HG02840 (cell line): ENCODE measurements around the gene NSUN4.
"Not testable (repeated sequence)": the region's sequence is repeated elsewhere in the genome, so short reads cannot be mapped to it uniquely, and the experiment has no call there.

ENCODE experiments used
- ATAC-seq: cut with Tn5 transposase; IDR thresholded peaks from one replicate; pipeline ENCODE4 v1.9.1; 2021; ENCODE audit warnings: mild to moderate bottlenecking, moderate library complexity, moderate number of reproducible peaks; ENCODE audit not compliant: unreplicated experiment, low FRiP score

The NSUN4 gene

GRCh38 chr1:46325285-46326076 is 15.1 kb upstream of the NSUN4 start:
- not testable (repeated sequence) for ATAC-seq

GRCh38 chr1:46328182-46328581 is 12.4 kb upstream of the NSUN4 start:
- not testable (repeated sequence) for ATAC-seq

- not testable (repeated sequence) for ATAC-seq
Observed at GRCh38 chr1:46329807-46330206, 10.8 kb upstream of the NSUN4 start.

- ATAC-seq = not testable (repeated sequence)
Observed at GRCh38 chr1:46330381-46330780, 10.2 kb upstream of the NSUN4 start.

- not testable (repeated sequence) for ATAC-seq
Observed at GRCh38 chr1:46331786-46332540, 8.6 kb upstream of the NSUN4 start.

- ATAC-seq = peak; percentile 39
Observed at GRCh38 chr1:46333300-46334029, 7.1 kb upstream of the NSUN4 start.

- no peak for ATAC-seq
Observed at GRCh38 chr1:46334030-46334384, 6.6 kb upstream of the NSUN4 start.

- ATAC-seq = no peak
Observed at GRCh38 chr1:46335081-46335480, 5.5 kb upstream of the NSUN4 start.

- not testable (repeated sequence) for ATAC-seq
Observed at GRCh38 chr1:46337409-46337808, 3.2 kb upstream of the NSUN4 start.

- ATAC-seq = no peak
Observed at GRCh38 chr1:46341222-46342083, 846 bp downstream of the NSUN4 start.

GRCh38 chr1:46342084-46342656 is 1.6 kb downstream of the NSUN4 start:
- no peak for ATAC-seq

GRCh38 chr1:46342677-46343350 is 2.2 kb downstream of the NSUN4 start:
- no peak for ATAC-seq

- no peak for ATAC-seq
Observed at GRCh38 chr1:46343351-46343695, 2.7 kb downstream of the NSUN4 start.

GRCh38 chr1:46343705-46344104 is 3.1 kb downstream of the NSUN4 start:
- ATAC-seq = no peak

GRCh38 chr1:46344481-46344880 is 3.9 kb downstream of the NSUN4 start:
- no peak for ATAC-seq

GRCh38 chr1:46345281-46345680 is 4.7 kb downstream of the NSUN4 start:
- ATAC-seq = no peak

- no peak for ATAC-seq
Observed at GRCh38 chr1:46352363-46352762, 11.8 kb downstream of the NSUN4 start.

- not testable (repeated sequence) for ATAC-seq
Observed at GRCh38 chr1:46355920-46356319, 15.3 kb downstream of the NSUN4 start.

GRCh38 chr1:46362158-46362557 is 21.6 kb downstream of the NSUN4 start:
- no peak for ATAC-seq
